GM13977 (cell line): Measurements from ENCODE around the gene DST.
"Not testable (repeated sequence)": the region's sequence is repeated elsewhere in the genome, so short reads cannot be mapped to it uniquely, and the experiment has no call there.

ENCODE experiments used
- DNase-seq: peaks from one replicate; pipeline ENCODE4 v3.0.0; 2012; ENCODE audit warnings: low spot score
- in situ Hi-C: fragments of 300-500 bp; cut with MboI; formaldehyde crosslinking; loops from one replicate; pipeline ENCODE4 v1.12.0; 2022; ENCODE audit warnings: low sequenced_read_pairs, low pct_unique_long_range_greater_than_20kb, mixed read lengths, inconsistent platforms; ENCODE audit not compliant: unreplicated experiment
- TF ChIP-seq, protein P1 (sequence below): IDR thresholded peaks from 2 replicates; pipeline ENCODE4 v1.5.1; 2012; ENCODE audit warnings: mild to moderate bottlenecking, control low read depth; ENCODE audit not compliant: insufficient read depth; ENCODE audit errors: extremely low read depth, missing control alignments

DST gene

GRCh38 chr6:56667336-56667735, 24.6 kb upstream of the DST start:
- in situ Hi-C loops, result no loop called here
- DNase-seq, result no peak
- TF ChIP-seq, protein P1, sequence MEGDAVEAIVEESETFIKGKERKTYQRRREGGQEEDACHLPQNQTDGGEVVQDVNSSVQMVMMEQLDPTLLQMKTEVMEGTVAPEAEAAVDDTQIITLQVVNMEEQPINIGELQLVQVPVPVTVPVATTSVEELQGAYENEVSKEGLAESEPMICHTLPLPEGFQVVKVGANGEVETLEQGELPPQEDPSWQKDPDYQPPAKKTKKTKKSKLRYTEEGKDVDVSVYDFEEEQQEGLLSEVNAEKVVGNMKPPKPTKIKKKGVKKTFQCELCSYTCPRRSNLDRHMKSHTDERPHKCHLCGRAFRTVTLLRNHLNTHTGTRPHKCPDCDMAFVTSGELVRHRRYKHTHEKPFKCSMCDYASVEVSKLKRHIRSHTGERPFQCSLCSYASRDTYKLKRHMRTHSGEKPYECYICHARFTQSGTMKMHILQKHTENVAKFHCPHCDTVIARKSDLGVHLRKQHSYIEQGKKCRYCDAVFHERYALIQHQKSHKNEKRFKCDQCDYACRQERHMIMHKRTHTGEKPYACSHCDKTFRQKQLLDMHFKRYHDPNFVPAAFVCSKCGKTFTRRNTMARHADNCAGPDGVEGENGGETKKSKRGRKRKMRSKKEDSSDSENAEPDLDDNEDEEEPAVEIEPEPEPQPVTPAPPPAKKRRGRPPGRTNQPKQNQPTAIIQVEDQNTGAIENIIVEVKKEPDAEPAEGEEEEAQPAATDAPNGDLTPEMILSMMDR, result no peak

GRCh38 chr6:56664029-56664428, 21.3 kb upstream of the DST start:
- TF ChIP-seq, protein P1, result no peak
- no peak for DNase-seq
- in situ Hi-C loops, result no loop called here

DNA sequence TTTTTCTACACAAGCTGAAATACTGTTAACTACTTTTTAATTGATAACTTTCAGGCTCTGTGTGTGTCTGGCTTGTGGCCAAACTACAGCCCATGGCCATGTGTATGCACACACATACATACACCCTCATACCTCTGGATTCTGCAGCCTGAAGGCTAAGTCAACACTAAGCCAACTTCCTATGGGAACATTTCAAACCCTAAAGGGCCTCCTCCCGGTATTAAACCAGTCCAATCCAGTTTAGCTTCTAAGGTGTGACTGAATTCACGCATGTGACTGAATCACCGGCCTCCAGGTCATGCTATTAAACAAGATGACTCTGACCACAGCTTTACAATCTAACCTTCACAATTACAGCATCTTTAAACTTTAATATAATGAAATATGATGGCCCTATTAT, 20.7 kb upstream of the DST start:
- DNase-seq, result no peak
- in situ Hi-C loops, result no loop called here
- TF ChIP-seq, protein P1, result no peak

DNA sequence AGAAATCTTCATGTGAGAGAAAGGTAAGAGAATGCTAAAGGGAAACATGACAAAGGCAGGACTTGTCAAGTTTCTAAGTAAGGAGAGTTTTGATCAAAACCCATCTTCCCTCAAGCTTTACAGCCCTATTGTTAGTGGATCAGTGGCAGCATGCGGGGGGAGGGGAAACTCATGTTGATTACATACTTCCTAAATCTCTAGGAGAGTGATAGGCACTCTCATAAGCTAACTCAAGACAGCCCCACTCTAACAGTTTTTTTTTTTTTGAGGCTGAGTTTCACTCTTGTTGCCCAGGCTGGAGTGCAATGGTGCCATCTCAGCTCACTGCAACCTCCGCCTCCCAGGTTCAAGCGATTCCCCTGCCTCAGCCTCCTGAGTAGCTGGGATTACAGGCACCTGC, 18.6 kb upstream of the DST start:
- DNase-seq, in situ Hi-C loops: not testable (repeated sequence)

- in situ Hi-C loops, result no loop called here
- TF ChIP-seq, protein P1, result no peak
These were observed 17.7 kb upstream of the DST start for GRCh38 chr6:56660381-56660730.

GRCh38 chr6:56659721-56660380, 17.2 kb upstream of the DST start:
- TF ChIP-seq, protein P1, result no peak
- peak; percentile 32 for DNase-seq
- in situ Hi-C loops, result no loop called here

More at GRCh38 chr6:56660381-56660730, 17.7 kb upstream of the DST start:
- no peak for DNase-seq

- TF ChIP-seq, protein P1, result no peak
- DNase-seq, result no peak
- in situ Hi-C loops, result no loop called here
These were observed 15.6 kb upstream of the DST start for GRCh38 chr6:56658326-56658725.
